Breast epithelium (tissue), 4 donors: Measurements from ENCODE around the gene PIK3R5. TPM values are rescaled to one million over a fixed set of nuclear protein-coding genes. Genes with fewer than 3 reads are reported as not detected.

Experiments
- DNase-seq, 2 donors: peaks; one replicate each; pipeline ENCODE4 v3.0.0-alpha.2; 2019; ENCODE audit warnings: low spot score in 2 of 2
- H3K27ac ChIP-seq, 2 donors: fragments of 200-600 bp; sonication (generic) in 1 of 2; one replicate each; pipeline ENCODE4 v1.5.1; 2016 to 2019; ENCODE audit warnings: mild to moderate bottlenecking in 1 of 2
- H3K27me3 ChIP-seq, 2 donors: fragments of 200-600 bp; sonication (generic) in 1 of 2; one replicate each; pipeline versions ENCODE4 v1.5.1 to v1.6.0; 2017 to 2019; ENCODE audit warnings: control low read depth in 1 of 2, mild to moderate bottlenecking in 1 of 2
- H3K36me3 ChIP-seq: fragments of 200-600 bp; one replicate; pipeline ENCODE4 v1.5.1; 2019
- H3K4me1 ChIP-seq, 2 donors: fragments of 200-600 bp; sonication (generic); one replicate each; pipeline ENCODE4 v1.5.1; 2016 to 2019; ENCODE audit warnings: control low read depth in 1 of 2
- H3K4me3 ChIP-seq, 3 donors: fragments of 200-600 bp; sonication (generic); 1 replicate in 2 of 3; 2 replicates in 1 of 3; pipeline ENCODE4 v1.5.1; 2016 to 2019; ENCODE audit warnings: mild to moderate bottlenecking in 3 of 3, moderate library complexity in 2 of 3
- H3K9me3 ChIP-seq, 2 donors: fragments of 200-600 bp; sonication (generic) in 1 of 2; one replicate each; pipeline ENCODE4 v1.5.1; 2016 to 2019; ENCODE audit warnings: control low read depth in 1 of 2
- CTCF ChIP-seq, 3 donors: fragments of 450-650 bp; IDR thresholded peaks; one replicate each; pipeline ENCODE4 v1.5.1; 2016 to 2017; ENCODE audit warnings: antibody characterized with exemption in 3 of 3, mild to moderate bottlenecking in 3 of 3, moderate library complexity in 3 of 3
- POLR2A ChIP-seq: fragments of 450-650 bp; IDR thresholded peaks from one replicate; pipeline ENCODE4 v1.6.1; 2016; ENCODE audit warnings: antibody characterized with exemption, mild to moderate bottlenecking, moderate library complexity
- POLR2AphosphoS5 ChIP-seq, 3 donors: sonication (generic); formaldehyde crosslinking; IDR thresholded peaks; one replicate each; pipeline ENCODE4 v1.6.1; 2017; ENCODE audit warnings: antibody characterized with exemption in 3 of 3
- intact Hi-C: fragments of 100-400 bp; cut with DNase I; formaldehyde crosslinking; loops from one replicate; pipeline ENCODE4 v1.15.1; 2023; ENCODE audit warnings: low total_unique reads
- total RNA-seq, 3 donors: library from RNA; depleted of rRNA; stranded (reverse); fragments of >200 nt; gene quantifications; one replicate each; pipeline ENCODE4 v1.1.0, GENCODE V29; 2016

PIK3R5 gene
- total RNA-seq, 3 donors from 2014 or later = 9.8 to 28.6 (median 12.3) TPM

GRCh38 chr17:8916466-8916865, 49.0 kb downstream of the PIK3R5 start:
- no peak for DNase-seq
- Histone ChIP-seq H3K36me3 (no peaks in the 10 kb centered on the region), H3K9me3 (peaks cover 5 to 17% of the 10 kb centered on the region in 2 donors), H3K27ac (no peak overlapping the region), H3K27me3 (peaks cover 0 to 10% of the 10 kb centered on the region in 2 donors), H3K4me1 (no peaks in the 10 kb centered on the region), H3K4me3 (no peak overlapping the region)
- TF ChIP-seq POLR2AphosphoS5 (IDR thresholded peaks at IDR 0.05) = no peak
- intact Hi-C loops = no loop called here

- intact Hi-C loops = loop anchor here (5.0 kb wide), 1 partner anchor 317 kb away; no protein-coding TSS in a partner anchor
- Histone ChIP-seq H3K36me3 (no peaks in the 10 kb centered on the region), H3K27ac (no peak overlapping the region), H3K4me1 (no peaks in the 10 kb centered on the region), H3K9me3 (peaks cover 5 to 17% of the 10 kb centered on the region in 2 donors), H3K4me3 (no peak overlapping the region), H3K27me3 (peaks cover 0 to 13% of the 10 kb centered on the region in 2 donors)
- DNase-seq = no peak
- TF ChIP-seq CTCF (IDR thresholded peaks at IDR 0.05) (no peak), POLR2A (no peak), POLR2AphosphoS5 (IDR thresholded peaks at IDR 0.05) (no peak)
Measured at GRCh38 chr17:8914554-8914953, 51.0 kb downstream of the PIK3R5 start.

- intact Hi-C loops = loop anchor here (5.0 kb wide), 1 partner anchor 317 kb away; no protein-coding TSS in a partner anchor
- Histone ChIP-seq H3K27me3 (peaks cover 0 to 13% of the 10 kb centered on the region in 2 donors), H3K4me1 (no peaks in the 10 kb centered on the region), H3K9me3 (peaks cover 5 to 16% of the 10 kb centered on the region in 2 donors), H3K27ac (no peak overlapping the region), H3K36me3 (no peaks in the 10 kb centered on the region), H3K4me3 (no peak overlapping the region)
- TF ChIP-seq POLR2AphosphoS5 (IDR thresholded peaks at IDR 0.05) (no peak), POLR2A (no peak), CTCF (IDR thresholded peaks at IDR 0.05) (no peak)
- no peak for DNase-seq
Measured at GRCh38 chr17:8913879-8914278, 51.6 kb downstream of the PIK3R5 start.

- no peak overlapping the region for H3K4me3 ChIP-seq
- H3K36me3 ChIP-seq = no peaks in the 10 kb centered on the region
- intact Hi-C loops = loop anchor here (5.0 kb wide), 1 partner anchor 316 kb away; no protein-coding TSS in a partner anchor
- no peak overlapping the region for H3K27ac ChIP-seq
- H3K27me3 ChIP-seq = peaks cover 0 to 13% of the 10 kb centered on the region in 2 donors
- no peaks in the 10 kb centered on the region for H3K4me1 ChIP-seq
- DNase-seq = no peak
- TF ChIP-seq POLR2A (no peak), CTCF (IDR thresholded peaks at IDR 0.05) (no peak)
- H3K9me3 ChIP-seq = peaks cover 5 to 8% of the 10 kb centered on the region in 2 donors
Measured at GRCh38 chr17:8913091-8913490, 52.4 kb downstream of the PIK3R5 start.

GRCh38 chr17:8912084-8912981, 53.2 kb downstream of the PIK3R5 start:
- Histone ChIP-seq H3K4me1 (no peaks in the 10 kb centered on the region), H3K36me3 (no peaks in the 10 kb centered on the region), H3K4me3 (no peak overlapping the region), H3K27ac (no peak overlapping the region), H3K9me3 (peaks cover under 1 to 5% of the 10 kb centered on the region in 2 donors), H3K27me3 (peaks cover 0 to 13% of the 10 kb centered on the region in 2 donors)
- TF ChIP-seq POLR2A (no peak), CTCF (IDR thresholded peaks at IDR 0.05) (no peak), POLR2AphosphoS5 (IDR thresholded peaks at IDR 0.05) (no peak)
- no peak for DNase-seq
- intact Hi-C loops = loop anchor here (5.0 kb wide), 1 partner anchor 315 kb away; no protein-coding TSS in a partner anchor
